Left ventricle myocardium superior (tissue), 1 donor: ENCODE data around the gene CELF4. TPM values are rescaled to one million over a fixed set of nuclear protein-coding genes. Genes with fewer than 3 reads are reported as not detected.

Experiments
- ATAC-seq: fragments of 200-7000 bp; cut with Tn5 transposase; one replicate; pipeline ENCODE4 v1.9.1; 2020; ENCODE audit warnings: mild to moderate bottlenecking, moderate library complexity
- DNase-seq: peaks from one replicate; pipeline ENCODE4 v3.0.0-alpha.2; 2020
- intact Hi-C: fragments of 100-400 bp; cut with micrococcal nuclease; formaldehyde crosslinking; loops from one replicate; pipeline ENCODE4 v1.11.0; 2022
- total RNA-seq: library from RNA; stranded (reverse); fragmentation: NEBNext Ultra II Directional; extraction: Animal tissue kit (Norgen Biotek cat#: 25700); gene quantifications from one replicate; pipeline ENCODE4 v1.2.1, GENCODE V29; 2021
- donor health status: DM: no; HTN: yes; CAD: no; lungs with severe emphysema.

The CELF4 gene
- total RNA-seq, 1 donor from 2014 or later, result 0.52 TPM

DNA sequence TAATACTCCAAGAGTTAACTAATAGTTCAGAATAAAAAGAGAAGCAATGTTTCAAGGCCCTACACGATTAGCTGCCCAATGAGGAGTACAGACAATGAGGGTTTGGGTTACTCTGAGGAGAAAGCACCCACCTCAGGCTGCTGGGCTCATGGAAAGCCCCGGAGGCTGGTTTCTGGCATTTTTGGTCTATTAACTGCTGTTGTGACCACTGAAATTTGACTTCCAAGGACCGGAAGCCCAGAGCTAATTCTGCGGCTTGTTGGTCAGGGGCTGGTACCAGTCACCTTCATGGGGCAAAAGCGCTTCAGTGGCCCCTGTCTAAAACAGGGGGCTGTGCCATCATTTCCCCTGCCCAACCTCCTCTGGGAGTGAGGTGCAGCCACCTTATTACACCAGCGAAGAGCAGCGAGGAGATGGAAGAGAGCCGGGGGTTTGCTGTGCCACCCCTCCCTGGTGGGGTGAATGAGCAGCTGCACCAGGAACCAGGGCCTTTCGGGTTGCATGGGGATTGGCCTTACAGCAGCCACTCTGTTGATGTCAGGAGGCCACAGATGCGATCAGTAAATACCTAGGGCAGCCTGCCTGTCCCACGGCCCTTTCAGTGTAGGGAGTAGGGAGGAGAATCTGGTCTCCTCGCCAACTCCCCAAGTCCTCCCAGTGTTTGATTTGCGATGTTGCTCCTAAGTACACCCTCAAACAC, 131.3 kb downstream of the CELF4 start:
- intact Hi-C loops, result no loop called here
- no peak for ATAC-seq
- DNase-seq, result no peak

DNA sequence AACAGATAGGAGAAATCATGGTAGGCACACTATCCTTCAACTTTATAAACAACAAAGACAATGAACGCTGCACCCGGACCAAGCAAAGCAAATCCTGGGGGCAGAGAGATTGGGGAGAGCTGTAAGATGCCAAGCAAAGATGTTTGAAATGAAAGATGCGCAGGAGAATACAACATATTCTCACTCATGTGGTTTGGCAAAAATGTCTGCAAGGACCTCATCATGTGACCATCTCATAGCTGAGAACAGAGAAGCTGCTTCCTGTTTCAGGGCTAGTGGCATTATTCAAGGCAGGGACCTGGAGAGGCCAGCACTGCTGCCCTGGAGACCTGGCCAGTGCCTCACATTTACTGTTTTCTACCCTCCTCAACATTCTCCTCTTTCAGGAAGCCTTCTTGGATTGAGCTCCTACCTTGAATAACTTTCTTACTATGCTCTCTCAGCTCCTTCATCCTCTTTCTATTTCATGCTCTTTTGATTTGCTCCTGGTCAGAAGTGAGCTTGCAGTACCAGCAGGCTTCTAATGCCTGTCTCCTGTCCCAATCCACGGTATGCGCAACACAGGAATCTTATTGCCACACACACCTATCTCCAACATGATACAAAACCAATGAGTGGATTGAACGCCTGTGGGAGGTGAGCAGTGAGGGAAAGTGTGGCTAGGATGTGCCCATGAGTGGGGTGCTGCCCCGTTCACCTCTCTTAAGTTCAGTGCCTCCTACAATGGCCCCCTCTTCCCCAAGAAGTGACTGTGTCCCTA, 133.0 kb downstream of the CELF4 start:
- intact Hi-C loops, result no loop called here
- no peak for ATAC-seq
- no peak for DNase-seq

DNA sequence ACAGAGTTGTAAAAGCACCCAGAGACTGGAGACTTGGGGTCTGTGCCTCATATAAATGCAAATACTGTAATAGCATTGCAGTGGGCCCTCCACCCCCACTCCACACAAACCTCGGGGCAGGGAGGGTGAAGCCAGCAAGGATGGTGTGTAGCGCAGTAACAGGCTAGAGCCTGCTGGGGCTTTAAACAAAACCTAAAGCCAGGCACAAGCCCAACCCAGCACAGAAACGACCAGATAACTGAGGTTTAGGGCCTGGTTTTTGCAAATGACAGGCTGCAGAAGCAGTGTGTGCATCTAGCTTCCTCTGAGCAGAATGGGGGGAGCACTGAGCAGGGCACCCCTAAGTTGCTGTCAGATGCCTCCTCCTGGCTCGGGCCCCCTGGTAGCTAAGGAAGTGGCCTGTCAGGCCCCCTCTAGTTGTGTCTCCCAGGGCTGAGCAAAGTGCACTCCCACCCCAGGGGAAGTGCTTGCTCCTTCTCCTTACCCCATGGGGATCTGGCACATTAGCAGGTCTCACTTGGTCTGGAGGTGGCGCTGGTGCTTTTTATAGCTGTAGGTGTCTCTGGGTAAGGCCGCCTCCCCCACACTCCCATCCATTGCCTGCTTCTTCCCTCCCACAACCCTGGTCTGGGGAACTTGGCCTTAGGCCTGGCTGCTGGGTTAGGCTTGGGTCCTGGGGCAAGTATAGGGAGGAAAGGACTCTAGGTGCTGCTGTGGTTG, 135.1 kb downstream of the CELF4 start:
- DNase-seq (no peak), ATAC-seq (no peak)
- intact Hi-C loops, result no loop called here

DNA sequence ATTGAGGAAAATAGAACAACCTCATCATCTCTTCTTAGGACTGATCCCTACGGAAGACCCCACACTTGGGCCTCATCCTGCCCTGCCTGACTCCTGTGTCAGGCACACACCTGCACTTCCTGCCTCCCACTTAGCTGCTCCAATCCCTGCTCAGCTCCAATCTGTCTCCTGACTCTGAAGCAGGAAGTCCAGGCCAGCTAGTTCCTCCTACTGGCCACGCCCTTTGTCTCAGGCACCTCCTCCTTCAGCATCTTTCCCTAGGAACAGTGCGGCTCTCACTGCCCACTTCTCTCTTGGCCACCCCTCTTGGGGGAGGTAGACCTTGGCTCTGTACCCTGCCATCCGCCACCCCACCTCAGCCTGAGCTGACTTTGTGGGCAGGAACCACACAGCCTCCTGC, 135.8 kb downstream of the CELF4 start:
- no peak for DNase-seq
- ATAC-seq, result no peak
- intact Hi-C loops, result no loop called here

DNA sequence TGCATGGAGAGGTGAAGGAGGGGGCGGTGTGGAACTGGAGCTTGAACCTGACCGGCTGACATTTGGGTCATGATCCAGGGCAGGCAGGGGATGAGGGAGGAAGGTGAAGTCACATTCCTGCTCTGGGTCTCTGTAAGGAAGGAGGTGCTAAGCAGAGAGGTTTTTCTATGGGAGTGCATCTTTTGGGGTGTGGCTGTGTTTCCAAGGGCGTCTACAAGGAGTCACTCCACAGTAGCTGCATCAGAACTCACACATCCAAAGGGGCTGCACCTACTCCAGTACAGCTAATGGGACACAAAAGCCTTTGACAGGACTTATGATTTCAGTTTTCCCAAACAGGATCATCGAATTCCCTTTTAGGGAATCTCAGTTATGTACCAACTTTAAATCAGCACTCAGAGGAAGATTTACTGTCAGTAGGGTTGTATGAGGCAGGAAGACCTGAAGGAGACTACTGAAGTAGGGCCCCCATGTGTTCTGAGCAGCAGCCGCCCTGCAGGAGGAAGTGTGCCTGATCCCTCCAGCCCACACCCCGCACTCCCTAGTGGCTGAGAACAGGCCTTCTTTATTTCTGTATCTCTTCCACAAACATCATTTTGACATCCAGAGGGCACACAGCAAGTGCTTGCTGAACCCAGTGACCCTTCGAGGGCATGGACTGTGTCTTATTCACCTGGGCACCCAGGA, 137.2 kb downstream of the CELF4 start:
- intact Hi-C loops, result no loop called here
- ATAC-seq, result no peak
- no peak for DNase-seq

GRCh38 chr18:37426586-37426985, 139.0 kb downstream of the CELF4 start:
- intact Hi-C loops, result no loop called here

DNA sequence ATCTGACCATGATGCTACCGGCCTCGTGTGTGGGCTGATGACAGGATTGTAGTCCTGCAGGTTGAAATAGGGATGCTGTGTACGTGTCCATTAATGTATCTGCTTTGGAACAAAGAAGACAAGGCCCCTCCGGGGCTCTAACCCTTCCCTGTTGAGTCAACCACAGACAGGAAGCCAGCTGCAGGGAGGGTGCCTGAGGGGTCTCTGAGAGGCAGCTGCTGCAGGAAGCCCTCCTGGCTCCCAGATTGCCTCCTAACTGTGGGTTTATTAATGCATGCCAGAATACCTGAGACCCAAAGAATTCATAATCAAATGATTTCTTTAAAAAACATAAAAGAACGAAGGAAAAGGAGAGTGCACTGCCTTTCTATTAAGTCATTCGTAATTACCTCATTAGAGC, 140.4 kb downstream of the CELF4 start:
- intact Hi-C loops, result no loop called here
- DNase-seq (no peak), ATAC-seq (no peak)

More at GRCh38 chr18:37426586-37426985, 139.0 kb downstream of the CELF4 start:
- ATAC-seq (no peak), DNase-seq (no peak)

GRCh38 chr18:37424507-37424906, 141.1 kb downstream of the CELF4 start:
- intact Hi-C loops, result no loop called here
- ATAC-seq, result no peak
- DNase-seq, result no peak

GRCh38 chr18:37422596-37422995, 143.0 kb downstream of the CELF4 start:
- DNase-seq (no peak), ATAC-seq (no peak)
- intact Hi-C loops, result no loop called here

DNA sequence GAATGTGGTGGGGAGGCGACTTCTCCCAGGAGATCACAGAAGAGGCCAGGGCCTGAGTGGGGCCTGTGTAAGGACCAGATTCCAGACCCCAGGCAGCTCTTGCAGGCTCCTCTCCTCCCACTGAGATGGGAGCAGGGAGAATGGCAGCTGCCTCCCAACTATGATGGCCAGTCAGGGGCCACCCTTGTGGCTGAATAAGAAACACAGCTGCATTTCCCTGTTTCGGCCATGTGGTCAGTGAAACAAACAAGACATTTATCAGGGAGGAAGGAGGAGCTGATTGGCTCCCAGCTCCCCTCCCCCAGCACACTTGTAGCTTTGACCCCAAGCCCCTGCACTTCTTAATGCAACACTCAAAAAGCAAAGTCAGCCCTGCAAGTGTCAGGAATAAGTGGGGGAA, 143.5 kb downstream of the CELF4 start:
- intact Hi-C loops, result no loop called here
- DNase-seq, result no peak
- ATAC-seq, result no peak

DNA sequence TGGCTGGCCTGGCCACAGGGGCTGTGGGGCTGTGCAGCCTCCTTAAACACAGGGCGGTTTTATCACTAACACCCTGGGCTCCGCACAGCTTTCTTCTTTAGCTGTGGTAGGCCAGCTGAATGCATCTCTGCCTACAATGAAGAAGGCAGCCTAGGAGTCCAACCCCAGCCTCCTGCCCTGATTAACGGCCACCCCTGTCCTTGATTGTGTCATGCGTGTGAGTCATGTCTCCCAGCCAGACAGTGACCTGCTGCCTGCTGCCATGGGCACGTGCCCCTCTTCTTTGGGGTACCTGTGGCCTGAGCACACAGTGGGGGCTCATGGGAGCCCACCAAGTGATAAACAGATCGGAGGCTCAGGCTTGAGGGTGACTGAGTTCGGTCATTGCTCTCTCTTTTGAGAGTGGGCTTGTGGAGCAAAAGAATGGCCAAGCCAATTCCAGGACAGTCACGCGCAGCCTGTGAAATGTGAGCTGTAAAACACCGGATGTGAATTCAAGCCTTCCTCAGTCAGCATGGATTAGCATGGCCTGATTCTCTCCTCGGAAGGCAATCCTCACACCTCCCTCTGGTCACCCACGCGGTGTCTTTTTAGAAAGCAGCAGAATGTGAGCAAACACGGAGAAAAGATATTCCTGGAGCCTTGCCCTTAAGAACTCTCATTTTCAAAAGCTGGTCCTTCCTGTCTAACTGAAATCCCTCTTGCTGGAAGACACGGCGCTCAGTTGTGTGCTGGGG, 144.1 kb downstream of the CELF4 start:
- ATAC-seq (no peak), DNase-seq (no peak)
- intact Hi-C loops, result no loop called here

DNA sequence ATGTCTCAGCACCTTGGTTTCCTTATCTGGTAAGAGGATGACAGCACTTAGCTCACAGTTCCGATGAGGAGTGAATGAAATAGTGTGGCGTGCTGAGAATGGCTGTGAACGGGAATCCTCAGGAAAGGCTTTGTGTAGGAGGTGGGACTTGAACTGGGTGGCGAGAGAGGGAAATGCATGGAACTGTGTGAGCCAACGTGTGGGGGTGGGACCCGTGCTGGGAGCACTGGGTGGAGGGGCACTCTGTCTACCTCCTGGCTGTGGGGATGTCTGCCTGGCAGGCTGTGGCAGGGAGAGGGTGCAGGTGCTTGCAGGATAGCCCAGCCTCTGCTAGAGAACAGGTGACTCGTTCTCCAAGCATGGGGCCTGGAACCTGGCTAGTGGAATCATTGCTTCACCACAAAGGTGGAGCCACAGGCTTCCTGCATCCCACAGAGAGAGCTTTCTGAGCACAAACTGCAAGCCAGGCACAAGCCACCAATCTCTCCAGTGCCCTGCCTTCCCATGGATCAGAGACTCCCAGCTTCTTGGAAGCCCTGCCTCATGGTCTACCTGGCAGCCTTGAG, 145.2 kb downstream of the CELF4 start:
- DNase-seq (no peak), ATAC-seq (no peak)
- intact Hi-C loops, result no loop called here

DNA sequence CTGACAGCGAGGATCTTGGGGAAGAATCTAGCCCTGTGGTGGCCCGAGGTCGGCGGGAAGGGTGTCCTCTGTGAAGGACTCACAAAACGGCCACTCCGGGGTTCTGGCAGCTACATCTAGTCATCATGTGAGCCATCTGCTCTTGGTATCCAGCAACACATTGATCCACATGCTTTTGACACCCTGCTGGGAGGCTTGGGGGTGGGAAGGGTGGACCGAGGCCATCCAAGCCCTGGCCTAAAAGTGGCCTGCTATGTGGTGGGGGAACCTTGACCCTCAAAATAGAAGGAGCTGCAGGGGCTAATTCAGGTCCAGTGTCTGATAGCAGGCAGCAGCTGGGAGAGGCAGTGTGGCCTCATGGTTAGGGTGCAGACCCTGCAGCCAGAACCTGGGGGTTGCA, 145.7 kb downstream of the CELF4 start:
- DNase-seq (no peak), ATAC-seq (no peak)
- intact Hi-C loops, result no loop called here

GRCh38 chr18:37419315-37419714, 146.3 kb downstream of the CELF4 start:
- no peak for DNase-seq
- no peak for ATAC-seq
- intact Hi-C loops, result no loop called here

- intact Hi-C loops, result no loop called here
- ATAC-seq (no peak), DNase-seq (no peak)
These were observed 150.8 kb downstream of the CELF4 start for GRCh38 chr18:37414816-37415215.

- DNase-seq (no peak), ATAC-seq (no peak)
- intact Hi-C loops, result no loop called here
These were observed 152.8 kb downstream of the CELF4 start for GRCh38 chr18:37412829-37413228.

DNA sequence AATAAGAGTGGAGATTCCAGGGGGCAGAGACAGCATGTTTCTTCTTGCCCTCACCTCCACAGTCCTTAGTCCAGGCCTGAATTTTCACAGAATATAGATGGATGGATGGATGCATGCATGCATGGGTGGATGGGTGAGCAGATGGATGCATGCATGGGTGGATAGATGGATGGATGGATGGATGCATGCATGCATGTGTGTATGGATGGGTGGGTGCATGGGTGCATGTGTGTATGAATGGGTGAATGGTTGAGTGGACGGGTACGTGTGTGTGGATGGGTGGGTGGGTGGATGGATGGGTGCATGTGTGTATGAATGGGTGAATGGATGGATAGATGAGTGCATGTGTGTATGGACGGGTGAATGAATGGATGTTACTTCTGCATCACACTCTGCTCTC, 153.3 kb downstream of the CELF4 start:
- no peak for DNase-seq
- ATAC-seq, result no peak
- intact Hi-C loops, result no loop called here

DNA sequence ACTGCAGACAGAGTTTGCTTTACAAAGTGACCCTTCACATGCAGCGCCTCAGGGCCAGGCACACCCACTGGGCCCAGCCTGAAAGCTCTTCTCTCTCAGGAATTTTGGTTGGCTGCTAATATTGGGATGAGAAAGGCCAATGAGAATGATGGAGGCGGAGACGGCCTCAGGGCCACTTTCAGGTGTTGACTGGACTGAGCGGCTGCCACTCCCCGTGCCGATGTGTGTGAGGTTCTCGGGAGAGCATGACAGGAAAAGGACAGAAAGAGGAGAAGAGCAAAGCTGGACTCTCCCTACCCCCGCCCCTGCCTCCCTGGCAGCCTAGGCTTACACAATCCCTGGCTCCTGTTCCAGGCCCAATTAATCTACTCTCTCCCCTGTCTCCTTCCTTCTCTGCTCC, 155.7 kb downstream of the CELF4 start:
- peak; percentile 96 for ATAC-seq
- DNase-seq, result peak; percentile 66
- intact Hi-C loops, result no loop called here
